ENCODE results near the gene PAXX. TPM values are rescaled to one million over a fixed set of nuclear protein-coding genes. Genes with fewer than 3 reads are reported as not detected.
A peak's percentile ranks its signal among the peaks of the same experiment; 100 is the strongest.

The PAXX gene
- total and polyA plus RNA-seq, 9 of the 15 experiments (the other 6 are each of a cell fraction or from before 2014, with no cell fraction given) = 1.2 to 175 (median 38.5) TPM

DNA sequence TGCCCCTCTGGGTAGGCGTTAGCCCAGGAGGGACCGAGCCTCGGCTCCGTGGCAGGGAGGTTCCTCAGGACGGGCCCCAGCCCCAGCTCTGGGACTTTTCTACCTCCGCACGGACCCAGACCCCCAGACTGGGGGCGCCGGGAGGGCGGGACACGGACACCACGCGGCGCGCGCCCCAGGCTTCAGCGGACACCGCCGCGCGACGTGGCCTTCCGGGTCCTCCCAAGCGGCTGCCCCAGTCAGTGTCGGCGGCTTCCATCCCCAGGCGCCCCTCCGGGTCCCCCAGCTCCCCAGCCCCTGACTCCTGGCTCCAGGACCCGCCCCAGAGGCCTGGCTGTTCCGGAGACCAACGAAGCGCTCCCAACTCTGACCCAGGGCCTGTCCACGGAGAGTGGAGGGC is 6.4 kb upstream of the PAXX start (continued):
- TF ChIP-seq, protein P1, sequence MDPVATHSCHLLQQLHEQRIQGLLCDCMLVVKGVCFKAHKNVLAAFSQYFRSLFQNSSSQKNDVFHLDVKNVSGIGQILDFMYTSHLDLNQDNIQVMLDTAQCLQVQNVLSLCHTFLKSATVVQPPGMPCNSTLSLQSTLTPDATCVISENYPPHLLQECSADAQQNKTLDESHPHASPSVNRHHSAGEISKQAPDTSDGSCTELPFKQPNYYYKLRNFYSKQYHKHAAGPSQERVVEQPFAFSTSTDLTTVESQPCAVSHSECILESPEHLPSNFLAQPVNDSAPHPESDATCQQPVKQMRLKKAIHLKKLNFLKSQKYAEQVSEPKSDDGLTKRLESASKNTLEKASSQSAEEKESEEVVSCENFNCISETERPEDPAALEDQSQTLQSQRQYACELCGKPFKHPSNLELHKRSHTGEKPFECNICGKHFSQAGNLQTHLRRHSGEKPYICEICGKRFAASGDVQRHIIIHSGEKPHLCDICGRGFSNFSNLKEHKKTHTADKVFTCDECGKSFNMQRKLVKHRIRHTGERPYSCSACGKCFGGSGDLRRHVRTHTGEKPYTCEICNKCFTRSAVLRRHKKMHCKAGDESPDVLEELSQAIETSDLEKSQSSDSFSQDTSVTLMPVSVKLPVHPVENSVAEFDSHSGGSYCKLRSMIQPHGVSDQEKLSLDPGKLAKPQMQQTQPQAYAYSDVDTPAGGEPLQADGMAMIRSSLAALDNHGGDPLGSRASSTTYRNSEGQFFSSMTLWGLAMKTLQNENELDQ (CRISPR knock-in tag; IDR thresholded peaks at IDR 0.05; ENCODE audit: borderline replicate concordance) = no peak
- TF ChIP-seq L3MBTL2 (IDR thresholded peaks at IDR 0.05) = no peak

DNA sequence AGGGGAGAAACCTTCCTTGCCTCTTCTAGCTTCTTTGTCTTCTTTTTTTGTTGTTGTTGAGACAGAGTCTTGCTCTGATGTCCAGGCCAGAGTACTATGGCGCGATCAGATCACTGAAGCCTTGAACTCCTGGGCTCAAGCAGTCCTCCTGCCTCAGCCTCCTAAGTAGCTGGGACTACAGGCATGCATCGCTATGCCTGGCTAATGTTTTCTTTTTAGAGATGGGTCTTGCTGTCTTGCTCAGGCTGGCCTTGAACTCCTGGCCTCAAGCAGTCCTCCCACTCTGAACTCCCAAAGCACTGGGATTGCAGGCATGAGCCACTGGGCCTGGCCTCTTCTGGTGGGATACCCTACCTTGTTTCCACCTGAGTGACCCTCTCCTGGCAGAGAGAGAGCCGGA is 3.4 kb upstream of the PAXX start:
- no peak for TF ChIP-seq MTA1 (IDR thresholded peaks at IDR 0.05; ENCODE audit: borderline replicate concordance)
- TF ChIP-seq, protein P2, sequence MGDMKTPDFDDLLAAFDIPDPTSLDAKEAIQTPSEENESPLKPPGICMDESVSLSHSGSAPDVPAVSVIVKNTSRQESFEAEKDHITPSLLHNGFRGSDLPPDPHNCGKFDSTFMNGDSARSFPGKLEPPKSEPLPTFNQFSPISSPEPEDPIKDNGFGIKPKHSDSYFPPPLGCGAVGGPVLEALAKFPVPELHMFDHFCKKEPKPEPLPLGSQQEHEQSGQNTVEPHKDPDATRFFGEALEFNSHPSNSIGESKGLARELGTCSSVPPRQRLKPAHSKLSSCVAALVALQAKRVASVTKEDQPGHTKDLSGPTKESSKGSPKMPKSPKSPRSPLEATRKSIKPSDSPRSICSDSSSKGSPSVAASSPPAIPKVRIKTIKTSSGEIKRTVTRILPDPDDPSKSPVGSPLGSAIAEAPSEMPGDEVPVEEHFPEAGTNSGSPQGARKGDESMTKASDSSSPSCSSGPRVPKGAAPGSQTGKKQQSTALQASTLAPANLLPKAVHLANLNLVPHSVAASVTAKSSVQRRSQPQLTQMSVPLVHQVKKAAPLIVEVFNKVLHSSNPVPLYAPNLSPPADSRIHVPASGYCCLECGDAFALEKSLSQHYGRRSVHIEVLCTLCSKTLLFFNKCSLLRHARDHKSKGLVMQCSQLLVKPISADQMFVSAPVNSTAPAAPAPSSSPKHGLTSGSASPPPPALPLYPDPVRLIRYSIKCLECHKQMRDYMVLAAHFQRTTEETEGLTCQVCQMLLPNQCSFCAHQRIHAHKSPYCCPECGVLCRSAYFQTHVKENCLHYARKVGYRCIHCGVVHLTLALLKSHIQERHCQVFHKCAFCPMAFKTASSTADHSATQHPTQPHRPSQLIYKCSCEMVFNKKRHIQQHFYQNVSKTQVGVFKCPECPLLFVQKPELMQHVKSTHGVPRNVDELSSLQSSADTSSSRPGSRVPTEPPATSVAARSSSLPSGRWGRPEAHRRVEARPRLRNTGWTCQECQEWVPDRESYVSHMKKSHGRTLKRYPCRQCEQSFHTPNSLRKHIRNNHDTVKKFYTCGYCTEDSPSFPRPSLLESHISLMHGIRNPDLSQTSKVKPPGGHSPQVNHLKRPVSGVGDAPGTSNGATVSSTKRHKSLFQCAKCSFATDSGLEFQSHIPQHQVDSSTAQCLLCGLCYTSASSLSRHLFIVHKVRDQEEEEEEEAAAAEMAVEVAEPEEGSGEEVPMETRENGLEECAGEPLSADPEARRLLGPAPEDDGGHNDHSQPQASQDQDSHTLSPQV (IDR thresholded peaks at IDR 0.05) = 0 out of 2 replicates have a peak, but pooled peaks have one; percentile 29
- no peak overlapping the region; a peak in 1 of 4 replicates for H3K9ac ChIP-seq (ENCODE audit: insufficient read depth in 1 of 2, low read depth in 2 of 2, low read length in 2 of 2)
- no peak overlapping the region for H3K4me2 ChIP-seq (ENCODE audit: insufficient read depth, low read length)
- DNase-seq (ENCODE audit: extremely low read depth in 1 of 4, low spot score in 3 of 4) (no peak), ATAC-seq (no peak), FAIRE-seq (no peak)
- WGBS (ENCODE audit: insufficient coverage, low coverage, missing lambda C conversion rate) = 66% methylated on average over 3 of the region's 4 CpGs
- peaks cover 10 to 47% of the 10 kb centered on the region in 2 experiments; a peak in 4 of 5 replicates for H3K4me1 ChIP-seq (replicated peaks in 1 of 2; ENCODE audit: control insufficient read depth in 2 of 2, insufficient read depth in 2 of 2, low read length in 2 of 2)
- no peak overlapping the region for H3K4me3 ChIP-seq
- ChIA-PET CTCF (ENCODE audit: low intra/inter-chr PET ratio) (no interaction called here), POLR2A (interaction anchor here (1.5 kb wide), 1 partner anchor 11 kb away, joined by 4 read pairs; no protein-coding TSS in a partner anchor)
- in situ Hi-C loops (cut with MboI) (no loop called here), intact Hi-C loops (cut with micrococcal nuclease) (no loop called here)
- peaks cover 16% of the 10 kb centered on the region for H3K79me2 ChIP-seq (ENCODE audit: control insufficient read depth, insufficient read depth, low read length)
- no TSS peak for BruUV-seq (replicated peaks)
- peak overlapping the region; percentile 58 for H2AFZ ChIP-seq (ENCODE audit: low read depth, low read length)
- H3K9me3 ChIP-seq (replicated peaks; ENCODE audit: control insufficient read depth, insufficient read depth, low read depth, low read length) = peaks cover 6% of the 10 kb centered on the region
- peaks cover 9% of the 10 kb centered on the region; the same call in 1 of the 3 replicates for H3K36me3 ChIP-seq (ENCODE audit: control insufficient read depth, insufficient read depth, low read length)
- H4K20me1 ChIP-seq (replicated peaks; ENCODE audit: control insufficient read depth, insufficient read depth, low read length) = no peaks in the 10 kb centered on the region
- H3K27me3 ChIP-seq (ENCODE audit: control insufficient read depth in 2 of 2, insufficient read depth in 2 of 2, low read length in 2 of 2) = no peaks in the 10 kb centered on the region
- H3K9me1 ChIP-seq (ENCODE audit: control insufficient read depth, insufficient read depth, low read length) = no peaks in the 10 kb centered on the region
- H3K27ac ChIP-seq (ENCODE audit: extremely low read depth, low read depth, low read length) = no peak overlapping the region

All from K562 (cell line).